MM.1S (cell line): Measurements from ENCODE around the gene PRDM12.
A peak's percentile ranks its signal among the peaks of the same experiment; 100 is the strongest.

Experiments
- DNase-seq: peaks from one replicate; pipeline ENCODE4 v3.0.0-alpha.2; 2015
- H2AFZ ChIP-seq: fragments of 300-600 bp; sonication (generic); 2 replicates; pipeline ENCODE4 v1.6.0; 2016; ENCODE audit warnings: antibody characterized with exemption, low read length
- H3F3A ChIP-seq: fragments of 300-600 bp; sonication (generic); 2 replicates; pipeline ENCODE4 v1.6.1; 2016; ENCODE audit warnings: mild to moderate bottlenecking, antibody characterized with exemption, low read length, moderate library complexity, mixed read lengths; ENCODE audit not compliant: insufficient read depth
- H3K27ac ChIP-seq: fragments of 300-600 bp; sonication (generic); 2 replicates; pipeline ENCODE4 v1.5.1; 2016; ENCODE audit warnings: mild to moderate bottlenecking, low read length
- H3K27me3 ChIP-seq: fragments of 300-600 bp; sonication (generic); replicated peaks from 2 replicates; pipeline ENCODE4 v1.6.0; 2016; ENCODE audit warnings: low read length; ENCODE audit not compliant: insufficient read depth
- H3K36me3 ChIP-seq: fragments of 300-600 bp; sonication (generic); replicated peaks from 2 replicates; pipeline ENCODE4 v1.6.1; 2016; ENCODE audit warnings: mild to moderate bottlenecking, low read length, mixed read lengths; ENCODE audit not compliant: insufficient read depth
- H3K4me1 ChIP-seq: fragments of 300-600 bp; sonication (generic); 2 replicates; pipeline ENCODE4 v1.6.1; 2016; ENCODE audit warnings: low read length, mixed read lengths
- H3K4me2 ChIP-seq: fragments of 300-600 bp; sonication (generic); 2 replicates; pipeline ENCODE4 v1.6.0; 2016; ENCODE audit warnings: low read depth, low read length
- H3K4me3 ChIP-seq: fragments of 300-600 bp; sonication (generic); 2 replicates; pipeline ENCODE4 v1.5.1; 2016; ENCODE audit warnings: low read length, mixed read lengths
- H3K79me2 ChIP-seq: fragments of 300-600 bp; sonication (generic); 2 replicates; pipeline ENCODE4 v1.6.1; 2016; ENCODE audit warnings: mixed run types, low read length, mixed read lengths
- H3K9ac ChIP-seq: fragments of 300-600 bp; sonication (generic); 2 replicates; pipeline ENCODE4 v1.6.1; 2016; ENCODE audit warnings: low read length, mixed read lengths
- H3K9me2 ChIP-seq: fragments of 300-600 bp; sonication (generic); replicated peaks from 2 replicates; pipeline ENCODE4 v1.6.1; 2016; ENCODE audit warnings: mild to moderate bottlenecking, low read length, mixed read lengths; ENCODE audit not compliant: insufficient read depth
- H3K9me3 ChIP-seq: fragments of 300-600 bp; sonication (generic); replicated peaks from 2 replicates; pipeline ENCODE4 v1.6.1; 2016; ENCODE audit warnings: mild to moderate bottlenecking, low read length, mixed read lengths; ENCODE audit not compliant: insufficient read depth
- H4K20me1 ChIP-seq: fragments of 300-600 bp; sonication (generic); 2 replicates; pipeline ENCODE4 v1.6.1; 2016; ENCODE audit warnings: mild to moderate bottlenecking, low read length, moderate library complexity, mixed read lengths; ENCODE audit not compliant: insufficient read depth
- CTCF ChIP-seq: fragments of 300-600 bp; sonication (generic); IDR thresholded peaks from 2 replicates; pipeline ENCODE4 v1.5.1; 2016; ENCODE audit warnings: antibody characterized with exemption, low read length, mixed read lengths
- EZH2 ChIP-seq: fragments of 300-600 bp; sonication (generic); optimal IDR thresholded peaks from 2 replicates; pipeline ENCODE3; 2017; ENCODE audit warnings: low read depth, mild to moderate bottlenecking, antibody characterized with exemption, low read length, mixed read lengths
- EZH2phosphoT487 ChIP-seq: fragments of 300-600 bp; sonication (generic); IDR thresholded peaks from 2 replicates; pipeline ENCODE4 v1.6.1; 2018; ENCODE audit warnings: antibody characterized with exemption, low read length

The PRDM12 gene

DNA sequence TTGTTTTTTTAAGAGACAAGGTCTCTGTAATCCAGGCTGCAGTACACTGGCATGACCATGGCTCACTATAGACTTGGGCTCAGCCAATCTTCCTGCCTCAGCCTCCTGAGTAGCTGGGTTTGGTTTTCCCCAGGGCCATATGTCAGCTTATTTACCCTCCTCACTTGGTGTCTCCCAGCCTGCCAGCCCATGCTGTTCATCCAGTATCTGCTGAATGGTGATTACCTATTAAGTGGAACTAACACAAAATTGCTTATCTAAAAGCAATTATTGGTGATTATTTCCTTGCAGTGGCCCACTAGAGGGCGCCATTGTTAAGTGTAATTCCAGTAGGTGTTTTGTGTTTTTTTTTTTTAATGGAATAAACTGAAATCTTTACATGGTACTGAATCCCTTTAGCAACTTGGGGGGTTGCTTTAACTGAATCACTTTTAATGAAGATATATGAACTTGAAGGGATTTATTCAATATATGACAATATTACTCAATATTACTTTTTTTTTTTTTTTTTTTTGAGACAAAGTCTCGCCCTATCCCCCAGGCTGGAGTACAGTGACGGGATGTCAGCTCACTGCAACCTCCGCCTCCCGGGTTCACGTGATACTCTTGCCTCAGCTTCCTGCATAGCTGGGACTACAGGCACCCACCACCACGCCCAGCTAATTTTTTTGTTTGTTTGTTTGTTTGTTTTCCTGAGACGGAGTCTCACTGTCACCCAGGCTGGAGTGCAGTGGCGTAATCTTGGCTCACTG, 43.0 kb downstream of the PRDM12 start:
- H3K4me2 ChIP-seq = no peak overlapping the region
- no peaks in the 10 kb centered on the region for H3K9me3 ChIP-seq
- no peak overlapping the region for H3K9ac ChIP-seq
- peak; percentile 79 for TF ChIP-seq CTCF
- no peak for TF ChIP-seq EZH2
- H3F3A ChIP-seq = peaks cover 8% of the 10 kb centered on the region
- H3K9me2 ChIP-seq = no peaks in the 10 kb centered on the region
- no peak overlapping the region for H2AFZ ChIP-seq
- peaks cover 6% of the 10 kb centered on the region; the same call in 1 of the 2 replicates for H3K79me2 ChIP-seq
- peak; percentile 61 for DNase-seq
- H3K27me3 ChIP-seq = no peaks in the 10 kb centered on the region
- no peak overlapping the region for H3K27ac ChIP-seq
- H3K36me3 ChIP-seq = peaks cover 13% of the 10 kb centered on the region
- no peak overlapping the region for H3K4me3 ChIP-seq
- H3K4me1 ChIP-seq = no peaks in the 10 kb centered on the region
- H4K20me1 ChIP-seq = no peaks in the 10 kb centered on the region; the same call in 1 of the 2 replicates

GRCh38 chr9:130710822-130711352, 46.5 kb downstream of the PRDM12 start:
- Histone ChIP-seq H3K79me2 (peaks cover 27% of the 10 kb centered on the region), H3K4me1 (peaks cover 13% of the 10 kb centered on the region), H3F3A (peaks cover 8% of the 10 kb centered on the region), H3K9ac (no peak overlapping the region), H3K27ac (no peak overlapping the region), H3K36me3 (no peaks in the 10 kb centered on the region), H3K4me3 (no peak overlapping the region), H3K27me3 (no peaks in the 10 kb centered on the region), H3K4me2 (no peak overlapping the region), H3K9me2 (no peaks in the 10 kb centered on the region), H2AFZ (no peak overlapping the region), H4K20me1 (no peaks in the 10 kb centered on the region), H3K9me3 (no peaks in the 10 kb centered on the region)
- TF ChIP-seq EZH2 (no peak), EZH2phosphoT487 (no peak), CTCF (no peak)
- DNase-seq = no peak

DNA sequence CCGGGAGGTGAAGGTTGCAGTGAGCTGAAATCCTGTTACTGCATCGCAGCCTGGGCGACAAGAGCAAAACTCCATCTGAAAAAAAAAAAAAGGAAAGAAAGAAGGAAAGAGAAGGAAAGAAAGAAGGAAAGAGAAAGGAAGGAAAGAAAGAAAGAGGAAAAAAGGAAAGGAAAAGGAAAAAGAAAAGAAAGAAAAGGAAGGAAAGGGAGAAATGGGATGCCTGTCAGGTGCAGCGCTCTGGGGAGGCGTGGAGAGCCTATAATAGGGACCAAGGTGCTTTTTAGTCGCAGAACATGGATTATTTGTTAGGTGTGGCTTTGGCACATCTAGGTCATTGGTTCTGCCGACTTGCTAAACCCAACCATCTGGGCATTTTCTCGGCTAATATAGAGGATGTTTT, 47.1 kb downstream of the PRDM12 start:
- H3K79me2 ChIP-seq = peaks cover 31% of the 10 kb centered on the region
- H3F3A ChIP-seq = peaks cover 8% of the 10 kb centered on the region
- H4K20me1 ChIP-seq = no peaks in the 10 kb centered on the region
- no peak overlapping the region for H3K4me3 ChIP-seq
- H3K9ac ChIP-seq = no peak overlapping the region
- H3K9me3 ChIP-seq = no peaks in the 10 kb centered on the region
- peaks cover 13% of the 10 kb centered on the region for H3K4me1 ChIP-seq
- H3K9me2 ChIP-seq = no peaks in the 10 kb centered on the region
- no peaks in the 10 kb centered on the region for H3K27me3 ChIP-seq
- no peak overlapping the region for H2AFZ ChIP-seq
- no peaks in the 10 kb centered on the region for H3K36me3 ChIP-seq
- H3K4me2 ChIP-seq = no peak overlapping the region
- DNase-seq = no peak
- H3K27ac ChIP-seq = no peak overlapping the region
- no peak for TF ChIP-seq CTCF
- TF ChIP-seq EZH2phosphoT487 = no peak
- TF ChIP-seq EZH2 = no peak
